Upper lobe of left lung (tissue), 4 donors: Measurements from ENCODE around the gene MTM1.

Experiments used
- CTCF ChIP-seq, 6 experiments: fragments of 450-650 bp in 4 of 6; fragments of 200-600 bp in 2 of 6; sonication (generic) in 2 of 6; IDR thresholded peaks; one replicate each; pipeline ENCODE4 v1.5.1; 2016 to 2019; ENCODE audit warnings: antibody characterized with exemption in 6 of 6
- EP300 ChIP-seq, 4 donors: sonication (generic); formaldehyde crosslinking; IDR thresholded peaks; one replicate each; pipeline ENCODE4 v1.5.1; 2017; ENCODE audit warnings: antibody characterized with exemption in 4 of 4, control low read depth in 2 of 4
- POLR2AphosphoS5 ChIP-seq, 2 donors: sonication (generic); formaldehyde crosslinking; IDR thresholded peaks; one replicate each; pipeline ENCODE4 v1.5.1; 2017; ENCODE audit warnings: antibody characterized with exemption in 2 of 2

GRCh38 chrX:150616179-150616862 is 47.9 kb downstream of the MTM1 start:
- TF ChIP-seq CTCF (IDR thresholded peaks at IDR 0.05) (no peak), EP300 (IDR thresholded peaks at IDR 0.05) (no peak), POLR2AphosphoS5 (IDR thresholded peaks at IDR 0.05) (no peak)
